Astrocyte (in vitro differentiated cells and primary cell): ENCODE data around the gene RNF145.

Source experiments
- CTCF ChIP-seq: IDR thresholded peaks from 2 replicates; pipeline ENCODE4 v1.5.1; 2011; ENCODE audit warnings: low read depth, mild to moderate bottlenecking, inconsistent platforms, low read length, moderate library complexity; ENCODE audit not compliant: insufficient read depth
- EZH2 ChIP-seq: IDR thresholded peaks from 2 replicates; pipeline ENCODE4 v1.6.1; 2012; ENCODE audit warnings: mild to moderate bottlenecking, low read length, inconsistent platforms; ENCODE audit not compliant: insufficient read depth

- TF ChIP-seq CTCF (no peak), EZH2 (no peak)
Measured at GRCh38 chr5:159131951-159132350, 77.4 kb downstream of the RNF145 start.
